Endometrial microvascular endothelial cells (primary cell): ENCODE data around the gene LEMD1. TPM values are rescaled to one million over a fixed set of nuclear protein-coding genes. Genes with fewer than 3 reads are reported as not detected.

ENCODE experiments used
- in situ Hi-C: cut with HindIII; loops from 2 replicates; pipeline ENCODE4 v1.10.0; 2017; ENCODE audit warnings: low sequenced_read_pairs, low pct_unique_long_range_greater_than_20kb; ENCODE audit errors: inconsistent ontology term
- total RNA-seq: library from RNA; depleted of rRNA; stranded (reverse); fragments of >200 nt; gene quantifications from one replicate; pipeline ENCODE4 v1.2.3, GENCODE V29; 2015; ENCODE audit errors: inconsistent ontology term

The LEMD1 gene
- total RNA-seq, 1 donor from 2014 or later = not detected

DNA sequence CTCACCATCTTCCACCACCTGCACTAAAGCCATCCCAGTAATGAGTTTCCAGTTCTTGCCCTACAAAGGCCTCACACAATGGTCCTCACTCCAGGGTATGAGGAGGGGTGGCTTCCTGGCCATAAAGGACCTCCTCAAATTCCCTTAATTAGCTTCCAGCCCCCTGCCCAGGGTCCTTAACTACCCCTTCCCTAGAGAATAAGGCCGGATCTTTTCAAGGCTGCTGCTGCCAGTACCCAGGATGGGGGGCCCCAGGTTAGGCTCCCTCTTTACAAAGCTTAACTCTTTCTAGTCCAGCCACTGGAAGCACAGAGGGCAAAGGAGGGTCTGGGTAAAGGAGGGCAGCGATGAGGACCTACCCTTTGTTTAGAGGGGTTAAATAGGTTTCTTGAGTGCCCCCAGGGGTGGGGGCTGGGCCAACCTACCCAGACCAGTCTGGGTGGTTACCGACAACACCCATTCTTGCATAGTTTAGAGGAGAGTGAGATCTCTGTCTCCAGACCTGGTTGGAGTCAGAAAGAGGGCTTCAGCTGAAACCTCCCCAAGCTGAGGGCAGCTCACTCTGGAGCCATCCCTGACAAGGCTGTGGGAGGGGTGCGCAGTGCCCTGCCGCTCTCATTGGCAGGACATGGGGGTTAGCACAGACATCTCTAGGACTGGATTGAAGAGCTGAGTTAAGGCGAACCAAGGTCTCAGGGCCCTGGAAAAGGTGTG, 26.8 kb upstream of the LEMD1 start:
- in situ Hi-C loops = no loop called here

DNA sequence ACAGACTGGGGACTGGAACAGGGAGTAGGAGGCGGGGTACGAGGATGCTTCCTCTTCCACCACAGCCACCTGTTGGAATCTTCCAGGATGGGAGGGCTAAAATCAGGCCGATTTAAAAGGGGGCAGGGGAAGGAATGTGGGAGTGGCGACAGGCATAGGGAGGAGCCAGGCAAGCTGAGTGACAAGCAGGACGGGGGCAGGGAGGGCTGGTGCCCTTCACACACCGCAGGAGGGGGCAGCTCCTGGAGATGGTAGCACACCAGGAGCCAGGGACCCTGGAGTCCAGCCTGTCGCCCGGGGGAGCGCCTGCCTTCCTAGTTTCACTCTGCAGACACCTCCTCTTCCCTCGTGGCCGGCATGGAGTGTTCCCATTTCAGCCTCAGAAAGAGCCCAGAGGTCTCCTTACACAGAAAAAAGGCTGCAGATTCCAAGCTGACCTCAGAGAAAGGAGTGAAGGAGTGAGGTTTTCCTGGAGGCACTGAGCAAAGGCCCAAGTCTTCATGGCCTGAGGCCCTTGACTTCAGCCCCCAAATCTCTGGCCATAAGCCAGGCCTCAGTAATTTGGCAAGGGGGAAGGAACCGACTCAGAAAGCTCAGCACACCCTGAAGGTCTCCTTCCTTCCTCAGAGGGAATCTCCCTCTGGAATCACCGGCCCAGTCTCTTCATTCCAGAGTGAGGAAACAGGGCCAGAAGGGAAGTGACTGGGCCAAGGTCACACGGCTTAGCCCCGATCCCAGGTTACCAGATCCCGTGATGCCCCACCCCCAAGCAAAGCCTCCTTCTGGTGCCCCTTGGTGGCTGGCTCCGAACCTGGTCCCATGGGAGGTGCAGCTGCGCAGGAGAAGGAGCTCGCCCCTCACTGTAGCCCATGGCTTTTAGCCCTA, 25.8 kb upstream of the LEMD1 start:
- in situ Hi-C loops = no loop called here

DNA sequence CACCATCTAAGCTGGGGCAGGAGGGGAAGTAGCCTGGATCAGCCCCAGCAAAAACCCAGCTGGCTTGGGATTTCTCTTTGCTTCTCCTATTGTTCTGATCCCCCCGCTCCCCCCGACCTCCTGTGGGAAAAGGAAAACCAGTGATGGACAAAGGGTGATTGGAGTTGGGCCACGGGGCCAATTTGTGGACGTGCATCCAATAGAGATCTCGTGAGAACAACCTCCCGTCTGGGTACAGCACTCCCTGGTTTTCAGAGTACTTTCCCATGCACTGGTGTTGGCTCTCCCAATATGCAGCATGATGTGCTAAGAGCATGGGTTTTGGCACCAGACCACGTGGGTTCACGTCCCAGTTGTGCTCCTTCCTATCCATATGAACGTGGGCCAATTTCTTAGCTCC, 25.0 kb upstream of the LEMD1 start:
- in situ Hi-C loops = no loop called here

DNA sequence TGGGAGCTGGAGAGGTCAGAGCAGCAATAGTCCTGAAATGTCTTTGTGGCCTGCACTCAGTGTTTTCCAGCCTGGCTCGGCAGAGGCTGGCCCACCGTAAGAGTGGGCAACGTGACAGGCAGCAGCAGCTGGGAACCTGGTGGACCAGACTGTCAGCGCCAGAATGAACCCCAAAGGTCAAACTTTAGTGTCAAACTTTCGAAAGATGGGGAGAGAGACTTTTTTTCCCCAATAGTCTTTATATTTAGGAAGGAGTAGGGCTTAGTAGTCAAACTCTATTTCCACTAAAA, 23.7 kb upstream of the LEMD1 start:
- in situ Hi-C loops = no loop called here

DNA sequence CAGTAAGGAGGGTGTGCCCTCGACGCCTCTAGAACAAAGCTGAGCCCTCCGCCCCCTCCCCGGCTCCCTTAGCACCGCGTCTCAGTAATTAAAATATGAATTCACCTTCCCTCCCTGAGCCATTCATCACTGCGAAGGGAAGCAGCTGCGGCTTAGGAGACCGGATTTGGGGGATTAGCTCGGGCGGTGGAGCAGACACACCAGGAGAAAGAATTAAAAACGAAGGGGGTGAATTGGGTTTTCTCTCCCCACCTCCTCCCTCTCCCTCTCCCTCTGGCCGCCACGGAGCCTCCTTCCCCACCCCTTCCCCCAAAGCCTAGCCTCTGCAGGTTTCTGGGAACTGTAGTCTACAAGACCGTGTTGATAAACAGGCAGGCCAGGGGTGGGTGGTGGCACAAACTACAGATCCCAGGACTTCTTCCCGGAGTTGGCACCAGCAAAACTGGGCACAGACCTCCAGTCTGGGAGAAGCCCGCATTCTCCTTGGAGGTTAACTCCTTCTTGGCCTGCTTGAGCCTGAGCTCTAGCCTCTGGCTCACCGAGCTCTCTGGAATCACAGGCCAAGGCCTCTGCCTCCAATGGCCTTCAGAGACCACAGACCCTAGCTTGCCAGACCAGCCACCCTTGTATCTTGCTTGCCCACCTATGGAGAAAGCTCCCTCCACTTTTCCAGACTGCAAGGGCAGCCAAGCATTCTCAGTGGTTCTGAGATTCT, 23.2 kb upstream of the LEMD1 start:
- in situ Hi-C loops = no loop called here

DNA sequence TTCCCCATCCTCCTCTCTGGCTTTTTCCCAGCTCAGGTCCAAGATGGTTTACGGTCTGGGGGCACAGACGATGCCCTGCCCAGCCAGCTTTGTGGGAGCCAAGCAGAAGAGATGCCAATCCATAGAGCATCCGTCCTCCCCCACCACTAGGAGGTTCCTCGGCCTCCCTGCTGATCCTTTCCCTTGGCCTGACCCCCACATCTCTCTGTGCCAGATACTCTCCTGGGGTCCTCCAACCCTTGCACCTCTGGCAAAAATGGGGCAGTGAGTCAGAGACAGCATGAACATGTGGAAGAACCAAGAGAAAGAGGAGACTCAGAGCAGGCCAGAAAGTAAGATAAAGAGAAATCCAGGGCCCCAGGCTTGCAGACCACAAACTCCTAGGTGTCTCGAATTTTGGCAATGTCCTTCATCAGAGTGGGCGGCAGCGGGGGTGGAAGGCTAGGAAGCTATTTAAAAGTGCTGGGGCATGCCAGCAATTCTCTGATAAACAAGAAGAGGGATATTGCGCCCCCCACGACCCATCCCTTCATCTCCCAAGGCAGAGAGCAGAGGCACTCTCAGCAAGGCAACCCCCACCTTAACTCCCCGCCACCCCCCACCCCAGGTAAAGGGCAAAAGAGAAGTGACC, 22.6 kb upstream of the LEMD1 start:
- in situ Hi-C loops = no loop called here

DNA sequence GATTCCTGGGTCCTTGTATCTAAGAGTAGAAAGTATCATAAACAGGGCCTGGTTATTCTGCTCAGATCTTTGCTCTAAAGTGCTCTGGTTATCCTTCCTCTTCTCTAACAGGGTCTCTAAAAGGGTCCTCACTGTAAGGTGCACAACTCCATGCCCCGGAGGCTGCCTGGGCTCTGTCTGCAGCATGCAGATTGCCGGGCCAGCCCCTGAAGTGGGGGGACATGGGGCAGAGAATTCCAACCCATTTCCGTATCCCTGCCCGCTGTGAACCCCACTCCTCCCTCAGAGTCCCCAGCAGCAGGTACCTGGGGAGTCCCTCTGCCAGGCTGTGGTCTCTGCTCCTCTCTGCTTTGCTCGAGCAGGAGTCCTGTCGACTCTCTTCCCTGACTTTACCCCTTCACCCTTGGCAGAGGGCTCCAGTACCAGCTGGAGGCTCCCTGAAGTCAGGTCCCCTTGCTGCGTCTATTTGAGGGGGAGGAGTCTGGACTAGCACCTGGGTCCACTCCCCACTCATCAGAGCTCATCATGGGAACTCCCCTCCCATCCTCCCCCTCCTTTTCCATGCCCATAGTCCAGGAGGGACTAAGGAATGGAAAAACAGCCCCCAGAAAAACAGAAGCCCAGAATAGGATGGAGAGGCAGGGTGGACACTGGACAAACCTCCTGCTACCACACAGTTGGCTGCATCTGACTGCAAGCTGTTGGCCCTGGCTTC, 21.9 kb upstream of the LEMD1 start:
- in situ Hi-C loops = no loop called here

DNA sequence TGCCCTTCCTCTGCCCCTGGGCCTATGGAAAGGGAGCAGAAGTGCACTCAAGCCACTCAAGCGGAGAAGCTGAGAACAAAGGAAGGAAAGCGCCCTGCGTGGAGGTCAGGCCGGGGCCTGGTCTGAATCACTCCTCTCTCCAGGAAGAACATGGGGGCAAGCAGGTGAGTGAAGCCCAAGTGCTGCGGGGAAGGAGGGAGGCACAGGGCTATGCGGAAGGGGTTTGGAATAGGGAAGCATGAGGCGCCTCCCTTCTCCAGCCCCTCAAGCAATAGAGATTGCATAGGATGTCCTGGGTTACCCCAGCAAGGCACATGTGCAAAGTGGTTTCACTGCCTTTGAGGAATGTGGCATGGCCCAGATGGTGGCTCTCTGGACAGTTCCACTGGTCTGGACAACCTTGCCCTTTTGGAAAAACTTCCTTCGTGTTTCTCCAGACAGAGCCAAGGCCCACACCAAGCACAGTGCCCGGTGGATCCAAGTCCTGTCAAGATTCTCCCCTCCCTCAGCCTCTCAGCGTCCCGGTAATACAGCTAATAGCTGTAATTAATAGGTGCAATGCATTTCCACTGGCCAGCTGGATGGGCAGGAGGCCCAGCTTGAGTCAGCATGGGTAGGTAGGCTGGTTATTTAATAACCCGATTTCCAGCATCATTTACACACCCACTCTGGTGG, 20.3 kb upstream of the LEMD1 start:
- in situ Hi-C loops = no loop called here

DNA sequence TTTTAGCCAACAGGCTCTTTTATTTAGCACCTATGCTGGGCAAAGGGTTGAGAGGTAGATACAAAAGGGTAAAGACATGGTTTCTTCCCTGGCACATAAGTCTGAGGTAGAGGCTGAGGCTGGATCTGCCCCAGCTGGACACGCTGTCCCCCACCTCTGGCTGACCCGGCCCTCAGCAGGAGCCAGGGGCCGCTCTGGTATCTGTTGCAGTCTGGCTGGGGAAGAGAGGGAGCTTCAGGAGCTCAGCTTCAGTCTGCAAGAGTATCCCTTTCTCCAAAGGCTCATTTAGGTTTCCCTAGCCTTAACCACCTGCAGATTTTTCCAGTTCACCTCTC, 19.8 kb upstream of the LEMD1 start:
- in situ Hi-C loops = no loop called here

DNA sequence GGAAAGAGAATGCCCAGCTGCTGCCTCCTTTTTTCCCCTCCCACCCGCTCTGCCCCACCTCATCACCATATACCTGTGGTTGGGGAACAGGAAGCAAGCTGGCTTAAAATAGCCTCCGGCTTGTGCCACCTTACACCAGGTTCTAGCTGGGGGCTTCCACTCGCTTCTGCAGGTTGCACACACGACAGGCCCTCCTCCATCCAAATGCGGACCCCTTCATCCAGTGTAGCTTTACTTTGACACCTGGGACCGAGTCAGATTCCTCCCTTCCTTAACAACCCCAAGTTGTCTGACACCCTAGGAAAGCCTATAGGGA, 19.4 kb upstream of the LEMD1 start:
- in situ Hi-C loops = no loop called here

DNA sequence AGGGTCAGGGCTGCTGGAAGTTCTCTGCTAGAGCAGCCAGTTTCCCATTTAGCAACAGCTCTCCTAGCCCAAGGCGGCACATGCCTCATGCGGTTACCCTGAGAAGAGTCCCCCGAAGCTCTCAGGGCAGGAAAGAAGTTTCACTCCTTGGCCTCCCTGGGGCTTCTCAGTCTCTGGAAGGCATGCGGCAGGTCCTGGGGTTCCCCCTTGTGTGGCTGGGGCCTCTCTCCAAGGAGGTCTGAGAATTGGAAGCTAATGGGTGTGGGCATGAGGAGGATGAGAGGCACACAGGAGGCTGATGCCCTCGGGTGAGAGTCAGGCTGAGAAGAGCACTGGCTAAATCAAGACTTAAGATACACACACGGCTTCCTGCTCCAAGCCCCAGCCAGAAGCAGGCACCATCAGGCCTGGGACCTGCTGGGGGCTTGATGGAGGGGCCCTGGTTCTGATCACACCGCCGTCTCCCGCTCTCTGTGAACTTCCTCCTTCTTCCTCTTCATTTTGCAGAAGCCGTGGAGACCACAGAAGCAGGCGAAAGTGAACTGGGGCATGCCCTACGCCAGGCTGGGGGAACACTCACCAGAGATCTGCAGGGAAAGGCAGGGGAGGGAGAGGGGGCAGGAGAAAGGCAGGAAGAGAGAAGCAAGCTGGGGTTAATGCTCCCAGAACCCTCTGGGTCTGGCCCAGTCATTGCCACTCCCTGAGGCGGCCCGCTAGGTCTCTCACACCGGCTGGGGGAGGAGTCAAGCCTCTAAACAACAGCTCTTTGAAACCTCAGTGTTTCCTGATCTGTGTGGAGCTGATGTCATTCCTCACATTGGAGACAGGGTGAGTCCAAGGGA, 18.8 kb upstream of the LEMD1 start:
- in situ Hi-C loops = no loop called here

DNA sequence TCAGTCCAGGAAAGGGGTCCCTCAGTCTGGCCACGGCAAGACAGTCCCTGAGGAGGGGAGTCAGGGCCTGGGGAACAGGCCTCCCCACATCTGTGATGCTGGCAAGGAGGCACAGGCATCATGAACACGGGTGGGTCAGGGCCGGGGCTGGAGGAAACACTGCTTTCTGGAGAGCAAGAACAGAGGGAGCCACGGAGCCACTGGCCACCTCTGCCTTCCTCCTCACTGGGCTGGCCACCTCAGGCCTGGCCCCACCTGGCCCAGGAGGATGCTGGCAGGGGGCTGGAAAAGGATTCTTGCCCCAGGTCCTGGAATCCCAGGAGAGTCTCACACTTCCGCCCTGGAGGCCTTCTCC, 18.2 kb upstream of the LEMD1 start:
- in situ Hi-C loops = no loop called here

DNA sequence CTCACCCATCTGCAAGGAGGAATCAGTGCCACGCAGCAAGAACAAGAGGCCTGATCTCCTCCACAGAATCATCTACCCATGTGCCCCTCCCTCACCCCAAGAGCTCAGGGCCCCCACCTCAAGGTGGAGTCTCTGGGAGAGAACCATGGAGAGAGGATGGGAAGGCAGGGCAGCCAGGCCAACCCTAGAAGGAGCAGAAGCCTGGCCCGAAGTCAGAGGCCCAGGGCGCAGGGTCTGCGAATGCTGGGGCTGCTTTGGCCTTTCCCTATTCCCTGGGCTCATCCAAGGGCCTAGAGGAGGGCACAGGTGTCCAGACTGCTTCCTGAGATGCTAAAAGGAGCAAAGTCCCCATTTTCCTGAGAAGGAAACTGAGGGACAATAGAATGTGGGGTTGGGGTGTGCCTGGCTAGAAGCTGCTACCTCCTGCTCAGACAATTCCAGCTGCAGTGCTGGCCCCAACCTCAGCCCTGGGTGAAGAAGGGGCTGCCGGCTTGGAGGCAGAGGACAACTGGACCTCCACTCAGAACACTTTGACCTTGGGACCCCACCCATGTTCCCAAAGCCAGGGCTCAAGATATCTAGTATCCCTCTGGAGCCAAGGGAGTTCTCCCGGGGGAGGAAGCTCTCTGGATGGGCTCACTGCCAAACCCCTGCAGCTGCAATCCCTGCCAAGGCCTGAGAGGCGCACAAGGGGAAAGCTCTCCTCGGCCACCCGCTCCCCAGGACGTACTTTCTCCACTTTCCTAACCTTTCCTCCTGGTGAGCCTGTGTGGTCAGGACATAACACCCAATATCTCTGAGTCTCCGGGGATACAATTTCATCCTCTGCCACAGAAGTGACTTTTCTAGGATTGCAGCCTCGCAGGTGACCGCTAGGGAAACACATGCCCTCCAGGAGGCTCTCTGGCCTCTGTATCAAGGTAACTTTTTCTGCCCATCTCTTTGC, 16.6 kb upstream of the LEMD1 start:
- in situ Hi-C loops = no loop called here

DNA sequence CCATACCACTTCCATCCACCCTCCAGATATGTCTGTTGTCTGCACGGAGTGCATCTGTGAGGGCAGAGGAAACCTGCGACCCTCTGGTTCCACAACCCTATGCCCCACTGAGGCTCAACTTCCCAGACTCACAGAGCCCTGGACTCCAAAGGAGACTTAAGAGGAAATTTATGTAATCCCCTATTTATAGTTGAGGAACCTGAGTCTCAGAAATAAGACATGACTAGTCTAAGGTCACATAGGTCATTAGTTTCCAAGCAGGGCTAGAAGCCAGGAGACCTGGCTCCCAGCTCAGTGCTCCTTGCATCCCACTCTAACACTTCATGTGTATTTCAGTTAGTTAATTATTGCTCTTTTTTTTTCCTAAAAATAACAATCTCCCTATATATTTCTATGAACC, 15.7 kb upstream of the LEMD1 start:
- in situ Hi-C loops = no loop called here

DNA sequence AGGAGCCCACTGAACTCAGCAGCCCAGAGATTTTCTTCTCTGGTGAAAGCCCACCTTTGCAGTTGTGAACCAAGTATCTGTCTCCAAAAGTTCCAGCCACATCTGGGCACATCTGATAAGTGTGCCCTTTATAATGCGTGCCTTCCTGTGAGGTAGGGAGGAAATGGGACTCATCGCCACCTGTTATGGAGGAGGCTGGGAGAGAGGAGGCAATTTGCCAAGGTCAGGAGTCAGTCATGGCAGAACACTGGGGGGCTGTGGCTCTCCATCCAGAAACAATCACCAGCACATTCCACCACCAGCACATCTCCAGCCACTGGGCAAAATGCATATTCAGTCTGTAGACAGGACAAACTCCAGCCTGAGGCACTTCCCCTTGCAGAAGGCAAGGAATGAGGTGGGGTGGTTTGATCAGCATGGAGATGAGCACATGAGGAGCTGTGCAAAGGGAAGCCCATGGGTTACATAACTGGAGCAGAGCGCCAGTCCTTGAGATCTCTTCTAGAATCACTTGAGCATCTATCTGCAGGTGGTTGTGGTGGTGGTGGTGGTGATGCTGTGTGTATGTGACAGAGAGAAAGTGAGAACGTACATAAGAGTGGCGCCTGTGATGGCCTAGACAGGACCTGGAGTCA, 15.0 kb upstream of the LEMD1 start:
- in situ Hi-C loops = no loop called here
